ENCODE measurements around the gene MAPKAP1.

Gene MAPKAP1

GRCh38 chr9:125426926-125427325 is 280.1 kb downstream of the MAPKAP1 start:
- DNase-seq, result no peak

GRCh38 chr9:125425901-125426515 is 281.0 kb downstream of the MAPKAP1 start:
- no peak for DNase-seq

GRCh38 chr9:125425170-125425897 is 281.7 kb downstream of the MAPKAP1 start:
- no peak for DNase-seq

- no peak for DNase-seq
Observed at GRCh38 chr9:125423964-125424363, 283.0 kb downstream of the MAPKAP1 start.

- DNase-seq, result no peak
Observed at GRCh38 chr9:125422853-125423252, 284.2 kb downstream of the MAPKAP1 start.

- no peak for DNase-seq
Observed at GRCh38 chr9:125421591-125422181, 285.3 kb downstream of the MAPKAP1 start.

GRCh38 chr9:125421166-125421565 is 285.8 kb downstream of the MAPKAP1 start:
- no peak for DNase-seq

GRCh38 chr9:125418404-125418803 is 288.6 kb downstream of the MAPKAP1 start:
- no peak for DNase-seq

- no peak for DNase-seq
Observed at GRCh38 chr9:125416517-125416916, 290.5 kb downstream of the MAPKAP1 start.

GRCh38 chr9:125415583-125416460 is 291.2 kb downstream of the MAPKAP1 start:
- DNase-seq, result no peak

- DNase-seq, result no peak
Observed at GRCh38 chr9:125413579-125413978, 293.4 kb downstream of the MAPKAP1 start.

- DNase-seq, result no peak
Observed at GRCh38 chr9:125412166-125412565, 294.8 kb downstream of the MAPKAP1 start.

- no peak for DNase-seq
Observed at GRCh38 chr9:125411171-125411756, 295.7 kb downstream of the MAPKAP1 start.

GRCh38 chr9:125410522-125410894 is 296.5 kb downstream of the MAPKAP1 start:
- no peak for DNase-seq

- peak; percentile 97 for DNase-seq
Observed at GRCh38 chr9:125409637-125410521, 297.1 kb downstream of the MAPKAP1 start.

- no peak for DNase-seq
Observed at GRCh38 chr9:125409217-125409636, 297.8 kb downstream of the MAPKAP1 start.

GRCh38 chr9:125407974-125408900 is 298.8 kb downstream of the MAPKAP1 start:
- DNase-seq, result peak; percentile 49

GRCh38 chr9:125407432-125407973 is 299.5 kb downstream of the MAPKAP1 start:
- no peak for DNase-seq

GRCh38 chr9:125406810-125407087 is 300.3 kb downstream of the MAPKAP1 start:
- DNase-seq, result no peak

Measured in DMS153 (cell line).